Endothelial cell of umbilical vein (primary cell): ENCODE measurements around the gene NMRAL1. TPM values are rescaled to one million over a fixed set of nuclear protein-coding genes. Genes with fewer than 3 reads are reported as not detected.
A peak's percentile ranks its signal among the peaks of the same experiment; 100 is the strongest.

ENCODE experiments used
- BruUV-seq: library from RNA; stranded (reverse); fragments of 400-500 nt; replicated peaks from 2 replicates; lab custom pipeline; 2021; lab: Mats Ljungman, UMichigan
- CTCF ChIA-PET: fragments of 300-600, 350-600 bp; sonication (Branson Sonifier 250); formaldehyde crosslinking; loops from one replicate; lab custom pipeline; 2021; ENCODE audit warnings: antibody characterized with exemption, inconsistent platforms; lab: Charles Lee
- POLR2A ChIA-PET: fragments of 300-600, 350-600 bp; sonication (Branson Sonifier 250); formaldehyde crosslinking; loops from one replicate; lab custom pipeline; 2021; ENCODE audit warnings: antibody characterized with exemption, inconsistent platforms; lab: Charles Lee
- DNase-seq: peaks from one replicate; pipeline ENCODE4 v3.0.0-alpha.2; 2011; ENCODE audit warnings: low read depth, low spot score
- FAIRE-seq: peaks from 2 replicates; lab custom pipeline; 2011; peaks lifted over from hg19 to GRCh38; lab: Jason Lieb, UNC
- H2AFZ ChIP-seq: 2 replicates; pipeline ENCODE4 v1.6.0; 2012; ENCODE audit warnings: low read depth, low read length, control low read depth, inconsistent platforms
- H3K27ac ChIP-seq: 2 replicates; pipeline ENCODE4 v1.5.1; 2011; ENCODE audit warnings: low read depth, mild to moderate bottlenecking, control low read depth, low read length, moderate library complexity; ENCODE audit not compliant: insufficient read depth
- H3K27me3 ChIP-seq, 2 experiments: 2 replicates each; pipeline versions ENCODE4 v1.6.0 to v1.6.1; 2011; ENCODE audit warnings: low read length in 2 of 2, mixed read lengths in 1 of 2; ENCODE audit not compliant: control insufficient read depth in 2 of 2, insufficient read depth in 2 of 2
- H3K36me3 ChIP-seq, 2 experiments: 2 replicates in 1 of 2; 3 replicates in 1 of 2; pipeline ENCODE4 v1.5.1; 2011; ENCODE audit warnings: low read length in 2 of 2, mild to moderate bottlenecking in 1 of 2, moderate library complexity in 1 of 2; ENCODE audit not compliant: control insufficient read depth in 2 of 2, insufficient read depth in 2 of 2; ENCODE audit errors: extremely low read depth in 1 of 2
- H3K4me1 ChIP-seq: 3 replicates; pipeline ENCODE4 v1.5.1; 2011; ENCODE audit warnings: mild to moderate bottlenecking, low read length; ENCODE audit not compliant: control insufficient read depth, insufficient read depth; ENCODE audit errors: extremely low read depth
- H3K4me2 ChIP-seq: 2 replicates; pipeline ENCODE4 v1.6.1; 2011; ENCODE audit warnings: low read length, control low read depth, mixed read lengths; ENCODE audit not compliant: insufficient read depth
- H3K4me3 ChIP-seq, 3 experiments: fragments of 200-600 bp in 1 of 3; sonication (generic), shearing (Covaris generic) in 1 of 3; replicated peaks in 1 of 3; 2 replicates each; pipeline ENCODE4 v1.5.1; 2011 to 2016; ENCODE audit warnings: control low read depth in 3 of 3, low read length in 3 of 3, mild to moderate bottlenecking in 2 of 3, inconsistent platforms in 1 of 3, low read depth in 1 of 3, moderate library complexity in 1 of 3; ENCODE audit not compliant: insufficient read depth in 1 of 3
- H3K79me2 ChIP-seq: 2 replicates; pipeline ENCODE4 v1.6.0; 2012; ENCODE audit warnings: low read length, inconsistent platforms; ENCODE audit not compliant: control insufficient read depth, insufficient read depth
- H3K9ac ChIP-seq: replicated peaks from 2 replicates; pipeline ENCODE3; 2011; ENCODE audit warnings: low read length, control low read depth; ENCODE audit not compliant: insufficient read depth; ENCODE audit errors: extremely low read depth
- H3K9me1 ChIP-seq: replicated peaks from 3 replicates; pipeline ENCODE4 v1.6.0; 2011; ENCODE audit warnings: mild to moderate bottlenecking, low read length; ENCODE audit not compliant: control insufficient read depth, insufficient read depth; ENCODE audit errors: extremely low read depth
- H3K9me3 ChIP-seq: replicated peaks from 2 replicates; pipeline ENCODE4 v1.5.1; 2012; ENCODE audit warnings: low read length, inconsistent platforms; ENCODE audit not compliant: control insufficient read depth, insufficient read depth
- H4K20me1 ChIP-seq: replicated peaks from 2 replicates; pipeline ENCODE3; 2011; ENCODE audit warnings: mild to moderate bottlenecking, low read length; ENCODE audit not compliant: control insufficient read depth, insufficient read depth; ENCODE audit errors: extremely low read depth
- EZH2 ChIP-seq: IDR thresholded peaks from 2 replicates; pipeline ENCODE4 v1.6.1; 2012; ENCODE audit warnings: borderline replicate concordance, low read depth, mild to moderate bottlenecking, moderate library complexity, low read length, inconsistent platforms; ENCODE audit not compliant: severe bottlenecking
- FOS ChIP-seq: IDR thresholded peaks from 2 replicates; pipeline ENCODE4 v1.6.1; 2011; ENCODE audit warnings: mild to moderate bottlenecking, low read length, moderate library complexity, borderline replicate concordance; ENCODE audit not compliant: insufficient read depth
- GATA2 ChIP-seq: IDR thresholded peaks from 2 replicates; pipeline ENCODE4 v1.7.0; 2011; ENCODE audit warnings: low read depth, mild to moderate bottlenecking, moderate library complexity, mixed read lengths, low read length; ENCODE audit not compliant: insufficient read length, insufficient read depth
- JUN ChIP-seq: IDR thresholded peaks from 2 replicates; pipeline ENCODE4 v1.6.1; 2011; ENCODE audit warnings: borderline replicate concordance, low read depth; ENCODE audit not compliant: insufficient read length, insufficient read depth
- MYC ChIP-seq: IDR thresholded peaks from one replicate; pipeline ENCODE4 v1.6.1; 2011; ENCODE audit warnings: mild to moderate bottlenecking, low read depth, low read length
- POLR2A ChIP-seq: IDR thresholded peaks from 2 replicates; pipeline ENCODE4 v1.6.1; 2012; ENCODE audit warnings: low read depth, mild to moderate bottlenecking, control low read depth, low read length
- POLR2AphosphoS5 ChIP-seq: IDR thresholded peaks from 2 replicates; pipeline ENCODE4 v1.6.1; 2012; ENCODE audit warnings: low read depth, mild to moderate bottlenecking, control low read depth, low read length, moderate library complexity; ENCODE audit not compliant: insufficient read depth
- dilution Hi-C: fragments of 300-500 bp; cut with MboI; formaldehyde crosslinking; loops from one replicate; pipeline ENCODE4 v1.15.0; 2019; ENCODE audit warnings: low sequenced_read_pairs; ENCODE audit not compliant: extremely low pct_ligation_motif_present
- intact Hi-C: fragments of 100-400 bp; cut with micrococcal nuclease; formaldehyde crosslinking; loops from one replicate; pipeline ENCODE4 v1.10.0; 2022
- polyA plus RNA-seq, 4 experiments: library from polyadenylated mRNA; depleted of rRNA in 3 of 4; stranded (reverse) in 3 of 4; unstranded in 1 of 4; fragments of >200 nt; gene quantifications; 2 replicates each; pipeline versions ENCODE4 v1.2.1 to v1.2.3, GENCODE V29; 2011 to 2012; ENCODE audit warnings: missing spikeins in 1 of 4
- total RNA-seq: library from RNA; stranded (reverse); gene quantifications from 2 replicates; pipeline ENCODE4 v1.2.3, GENCODE V29; 2021
- TF ChIP-seq, protein P1 (sequence below), 2 donors: IDR thresholded peaks; 1 replicate in 1 of 2; 2 replicates in 1 of 2; pipeline ENCODE4 v1.5.1; 2011; ENCODE audit warnings: low read length in 2 of 2, mild to moderate bottlenecking in 2 of 2, moderate library complexity in 2 of 2, control low read depth in 1 of 2, inconsistent platforms in 1 of 2, low read depth in 1 of 2; ENCODE audit not compliant: insufficient read depth in 1 of 2; ENCODE audit errors: extremely low read depth in 1 of 2
- TF ChIP-seq, protein P2 (sequence below): IDR thresholded peaks from 2 replicates; pipeline ENCODE4 v1.6.1; 2011; ENCODE audit not compliant: insufficient read depth, insufficient read length

The NMRAL1 gene
- total and polyA plus RNA-seq, 2 donors (not counting 3 experiments of a cell fraction or from before 2014, with no cell fraction given), result 48.0 to 84.4 TPM

DNA sequence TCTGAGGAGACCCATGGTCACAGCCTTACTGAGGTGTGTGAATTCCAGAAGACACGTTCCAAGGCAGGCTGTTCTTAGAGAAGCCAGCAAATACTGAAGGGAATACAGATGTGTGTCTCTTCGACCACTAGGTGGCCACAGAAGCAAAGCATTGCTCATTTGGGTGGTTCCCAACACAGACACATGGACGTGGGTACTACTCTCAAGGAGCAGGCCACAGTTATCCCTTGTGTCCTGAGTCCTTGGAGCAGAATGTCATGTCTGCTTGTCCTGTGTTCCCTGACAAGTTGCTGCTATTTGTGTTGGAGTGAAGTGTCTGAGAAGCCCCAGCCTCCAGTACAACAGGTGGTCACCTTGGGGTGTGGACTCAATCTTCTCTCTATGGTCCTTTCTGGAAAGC, 32.0 kb upstream of the NMRAL1 start:
- Histone ChIP-seq H3K79me2 (peaks cover 17% of the 10 kb centered on the region), H3K36me3 (peaks cover 16 to 38% of the 10 kb centered on the region in 2 experiments), H3K4me3 (no peak overlapping the region), H4K20me1 (no peaks in the 10 kb centered on the region), H3K4me1 (peaks cover 5% of the 10 kb centered on the region), H3K27me3 (no peaks in the 10 kb centered on the region), H3K9me3 (no peaks in the 10 kb centered on the region), H3K27ac (no peak overlapping the region), H3K4me2 (no peak overlapping the region), H3K9me1 (peaks cover 2% of the 10 kb centered on the region), H2AFZ (no peak overlapping the region), H3K9ac (no peak overlapping the region)
- intact Hi-C loops (loop anchor here (1.0 kb wide), 2 partner anchors 42 to 79 kb away; no protein-coding TSS in a partner anchor), dilution Hi-C loops (no loop called here)
- BruUV-seq, result no TSS peak
- DNase-seq (peak; percentile 77), FAIRE-seq (peak; percentile 94)
- POLR2A ChIA-PET, result no interaction called here
- peak; percentile 35 for TF ChIP-seq MYC
- TF ChIP-seq POLR2AphosphoS5, result no peak
- TF ChIP-seq GATA2, result no peak
- TF ChIP-seq FOS, result no peak
- TF ChIP-seq, protein P1, sequence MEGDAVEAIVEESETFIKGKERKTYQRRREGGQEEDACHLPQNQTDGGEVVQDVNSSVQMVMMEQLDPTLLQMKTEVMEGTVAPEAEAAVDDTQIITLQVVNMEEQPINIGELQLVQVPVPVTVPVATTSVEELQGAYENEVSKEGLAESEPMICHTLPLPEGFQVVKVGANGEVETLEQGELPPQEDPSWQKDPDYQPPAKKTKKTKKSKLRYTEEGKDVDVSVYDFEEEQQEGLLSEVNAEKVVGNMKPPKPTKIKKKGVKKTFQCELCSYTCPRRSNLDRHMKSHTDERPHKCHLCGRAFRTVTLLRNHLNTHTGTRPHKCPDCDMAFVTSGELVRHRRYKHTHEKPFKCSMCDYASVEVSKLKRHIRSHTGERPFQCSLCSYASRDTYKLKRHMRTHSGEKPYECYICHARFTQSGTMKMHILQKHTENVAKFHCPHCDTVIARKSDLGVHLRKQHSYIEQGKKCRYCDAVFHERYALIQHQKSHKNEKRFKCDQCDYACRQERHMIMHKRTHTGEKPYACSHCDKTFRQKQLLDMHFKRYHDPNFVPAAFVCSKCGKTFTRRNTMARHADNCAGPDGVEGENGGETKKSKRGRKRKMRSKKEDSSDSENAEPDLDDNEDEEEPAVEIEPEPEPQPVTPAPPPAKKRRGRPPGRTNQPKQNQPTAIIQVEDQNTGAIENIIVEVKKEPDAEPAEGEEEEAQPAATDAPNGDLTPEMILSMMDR (IDR thresholded peaks at IDR 0.05; ENCODE audit: extremely low read depth in 1 of 2, insufficient read depth in 1 of 2, low read depth in 1 of 2, low read length in 2 of 2), result peak; percentile 83 to 85
- TF ChIP-seq JUN, result no peak
- TF ChIP-seq EZH2, result no peak
- no peak for TF ChIP-seq POLR2A
- TF ChIP-seq, protein P2, sequence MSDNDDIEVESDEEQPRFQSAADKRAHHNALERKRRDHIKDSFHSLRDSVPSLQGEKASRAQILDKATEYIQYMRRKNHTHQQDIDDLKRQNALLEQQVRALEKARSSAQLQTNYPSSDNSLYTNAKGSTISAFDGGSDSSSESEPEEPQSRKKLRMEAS, result no peak
- CTCF ChIA-PET, result interaction anchor here (0.7 to 6.5 kb wide), 19 partner anchors 8 to 452 kb away, joined by 3 to 109 read pairs (median 6); partner anchors contain the start of genes C16orf96, HMOX2, MGRN1 and SEC14L5
